ENCODE results near the gene IDH3G. TPM values are rescaled to one million over a fixed set of nuclear protein-coding genes. Genes with fewer than 3 reads are reported as not detected.

The IDH3G gene
- total and polyA plus RNA-seq, 2 experiments from 2014 or later, result 41.4 to 49.0 TPM

- Mint-ChIP-seq H3K4me1 (peaks cover 7% of the 10 kb centered on the region; the same call in 2 of the 3 replicates), H3K36me3 (ENCODE audit: low read depth) (no peaks in the 10 kb centered on the region), H3K27me3 (ENCODE audit: insufficient read depth, low read depth, poor library complexity) (peaks cover 5% of the 10 kb centered on the region), H3K4me3 (no peak overlapping the region), H3K9me3 (no peaks in the 10 kb centered on the region), H3K27ac (no peak overlapping the region)
- Histone ChIP-seq H3K79me2 (replicated peaks; ENCODE audit: insufficient read depth) (no peaks in the 10 kb centered on the region), H3K27me3 (ENCODE audit: insufficient read depth) (no peaks in the 10 kb centered on the region), H3K36me3 (ENCODE audit: insufficient read depth) (no peaks in the 10 kb centered on the region), H3K4me3 (no peak overlapping the region), H3K4me2 (no peak overlapping the region), H3K4me1 (ENCODE audit: insufficient read depth) (no peaks in the 10 kb centered on the region), H3F3A (replicated peaks; ENCODE audit: low read depth) (no peaks in the 10 kb centered on the region), H3K9me2 (ENCODE audit: insufficient read depth) (no peaks in the 10 kb centered on the region), H2AFZ (no peak overlapping the region), H3K27ac (ENCODE audit: low read depth) (no peak overlapping the region), H4K20me1 (replicated peaks; ENCODE audit: insufficient read depth) (no peaks in the 10 kb centered on the region)
- no peak for DNase-seq (ENCODE audit: low spot score)
- TF ChIP-seq ZNF462 (CRISPR knock-in tag; IDR thresholded peaks at IDR 0.05), result no peak
- no peak for TF ChIP-seq EZH2phosphoT487 (IDR thresholded peaks at IDR 0.05; ENCODE audit: unreplicated experiment)
- no peak for TF ChIP-seq POLR2AphosphoS5 (IDR thresholded peaks at IDR 0.05; ENCODE audit: low read depth)
- no peak for TF ChIP-seq ETS1 (IDR thresholded peaks at IDR 0.05)
- TF ChIP-seq CTCF (conservative IDR thresholded peaks at IDR 0.05; ENCODE audit: low read depth in 2 of 2), result no peak
- TF ChIP-seq CREB1 (CRISPR knock-in tag; IDR thresholded peaks at IDR 0.05; ENCODE audit: low read depth), result no peak
- TF ChIP-seq JUNB (IDR thresholded peaks at IDR 0.05; ENCODE audit: unreplicated experiment), result no peak
- no peak for TF ChIP-seq ZNF331 (CRISPR knock-in tag; IDR thresholded peaks at IDR 0.05; ENCODE audit: low read depth)
- no peak for TF ChIP-seq STAT1 (IDR thresholded peaks at IDR 0.05; ENCODE audit: unreplicated experiment)
- TF ChIP-seq EZH2 (IDR thresholded peaks at IDR 0.05; ENCODE audit: low read depth, unreplicated experiment), result no peak
- TF ChIP-seq NANOG (IDR thresholded peaks at IDR 0.05; ENCODE audit: borderline replicate concordance), result no peak
- no peak for TF ChIP-seq REST (IDR thresholded peaks at IDR 0.05; ENCODE audit: unreplicated experiment)
- no peak for ATAC-seq
Observed at GRCh38 chrX:153778181-153778580, 16.0 kb downstream of the IDH3G start.
